GM19035 (cell line): ENCODE measurements around the gene PPP1R9B.

Source experiments
- ATAC-seq: cut with Tn5 transposase; IDR thresholded peaks from one replicate; pipeline ENCODE4 v1.9.1; 2021; ENCODE audit not compliant: unreplicated experiment

Gene PPP1R9B

DNA sequence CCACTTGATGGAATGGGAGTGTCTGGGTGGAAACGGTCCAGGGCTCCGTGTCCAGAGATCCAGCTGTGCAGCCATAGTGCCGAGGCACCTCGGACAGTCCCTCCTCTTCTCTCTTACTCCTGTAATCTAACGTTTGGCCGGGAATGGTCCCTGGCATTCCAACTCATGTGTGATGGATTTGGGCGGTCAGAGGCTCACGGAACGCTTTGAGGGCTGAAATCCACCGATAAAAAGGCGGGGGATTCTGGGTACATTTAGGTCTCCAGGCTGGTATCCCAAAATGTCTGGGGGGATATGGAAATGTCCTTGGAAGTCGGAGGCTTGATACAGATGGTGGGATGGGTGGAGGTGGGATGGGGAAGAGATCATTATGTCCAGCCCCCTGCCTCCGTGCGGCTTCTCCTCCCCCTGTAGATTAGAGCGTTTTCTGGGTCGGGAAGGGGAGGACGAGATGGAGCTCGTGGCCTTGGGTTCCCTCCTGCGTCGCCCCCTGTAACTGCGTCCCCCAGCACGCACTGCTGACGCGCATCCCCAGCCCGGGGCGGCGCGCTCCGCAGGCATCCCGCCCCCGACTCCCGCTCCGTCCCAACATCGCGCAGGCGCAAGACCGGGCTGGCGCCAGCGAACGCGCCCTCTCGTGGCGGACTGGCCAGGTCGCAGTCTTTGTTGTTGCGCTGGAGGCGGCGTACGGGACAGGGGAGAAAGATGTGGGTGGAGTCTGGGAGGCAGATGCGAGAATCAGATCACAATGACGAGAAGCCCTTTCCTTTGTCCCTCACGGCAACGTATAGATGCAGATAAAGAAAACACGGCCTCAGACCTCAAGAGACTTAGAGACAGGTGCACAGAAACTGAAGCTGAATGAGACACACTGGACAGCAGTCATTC lies 10.8 kb upstream of the PPP1R9B start:
- peak; percentile 87 for ATAC-seq

DNA sequence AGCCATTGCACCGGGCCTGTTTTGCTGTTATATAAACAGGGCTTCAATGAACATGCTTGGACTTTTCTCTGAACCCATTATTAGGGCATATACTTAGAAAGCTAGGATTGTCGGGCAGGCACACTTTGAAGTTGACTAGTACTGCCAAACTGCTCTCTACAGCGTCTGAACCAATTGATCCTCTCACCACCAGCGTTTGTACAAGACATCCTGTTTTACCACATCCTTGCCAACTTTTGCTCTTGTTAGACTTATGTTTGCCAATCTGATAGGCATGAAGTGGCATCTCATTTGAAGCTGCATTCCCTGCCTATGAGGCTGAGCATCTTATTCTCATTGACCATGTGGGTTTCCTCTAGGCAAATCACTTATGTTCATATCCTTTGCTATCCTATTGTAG lies 7.4 kb upstream of the PPP1R9B start:
- ATAC-seq, result no peak

DNA sequence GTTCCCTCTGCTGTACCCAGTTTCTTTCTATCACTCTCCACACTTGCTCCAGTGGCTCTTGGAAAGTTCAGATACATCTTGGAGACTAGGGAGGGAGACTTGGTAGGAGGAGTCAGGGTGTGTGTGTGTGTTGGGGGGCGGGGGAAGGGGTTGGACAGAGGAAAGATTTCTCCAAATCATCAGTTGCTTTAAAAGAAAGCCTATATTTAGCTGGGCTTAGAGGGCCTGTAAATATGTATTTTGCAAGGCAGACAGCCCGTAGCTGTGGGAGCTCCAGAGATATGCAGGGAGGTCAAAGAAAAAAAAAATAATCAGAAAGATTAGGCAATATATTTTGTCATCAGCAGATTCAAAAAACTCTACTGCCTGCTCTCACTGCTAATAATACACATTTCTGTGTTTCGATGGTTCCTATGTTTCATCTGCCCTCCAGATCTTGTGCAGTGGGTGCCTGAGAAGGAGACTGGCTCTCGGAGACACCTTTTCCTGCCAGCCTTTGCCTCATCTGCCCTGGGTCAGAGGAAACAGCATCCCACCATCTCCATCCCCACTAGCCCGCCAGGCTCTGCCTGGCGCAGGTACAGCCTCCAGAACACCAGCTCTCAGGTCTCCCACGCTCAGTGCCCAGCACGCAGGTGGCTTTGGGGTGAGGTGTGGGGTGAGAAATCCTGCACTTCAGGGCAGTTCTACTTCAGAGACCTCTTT lies 4.8 kb upstream of the PPP1R9B start:
- ATAC-seq, result no peak

DNA sequence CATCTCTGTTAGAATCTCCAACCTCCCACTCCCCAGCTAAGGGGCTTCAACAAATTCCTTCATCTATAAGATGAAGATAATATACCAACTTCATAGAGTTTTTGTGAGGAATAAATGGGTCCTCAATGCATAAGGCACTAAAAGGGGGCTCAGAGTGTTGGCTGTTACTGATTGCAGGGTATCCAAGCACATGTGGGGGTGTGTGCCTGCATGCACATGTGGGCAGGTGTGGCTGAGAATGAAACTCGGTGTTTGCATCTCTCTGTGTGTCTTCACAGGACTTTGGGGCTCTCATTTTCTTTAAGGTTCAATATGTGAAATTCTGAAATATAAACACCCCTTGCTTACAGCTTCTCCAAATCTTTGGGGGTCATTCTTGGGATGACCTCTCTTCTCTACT lies 4.1 kb upstream of the PPP1R9B start:
- ATAC-seq, result no peak

DNA sequence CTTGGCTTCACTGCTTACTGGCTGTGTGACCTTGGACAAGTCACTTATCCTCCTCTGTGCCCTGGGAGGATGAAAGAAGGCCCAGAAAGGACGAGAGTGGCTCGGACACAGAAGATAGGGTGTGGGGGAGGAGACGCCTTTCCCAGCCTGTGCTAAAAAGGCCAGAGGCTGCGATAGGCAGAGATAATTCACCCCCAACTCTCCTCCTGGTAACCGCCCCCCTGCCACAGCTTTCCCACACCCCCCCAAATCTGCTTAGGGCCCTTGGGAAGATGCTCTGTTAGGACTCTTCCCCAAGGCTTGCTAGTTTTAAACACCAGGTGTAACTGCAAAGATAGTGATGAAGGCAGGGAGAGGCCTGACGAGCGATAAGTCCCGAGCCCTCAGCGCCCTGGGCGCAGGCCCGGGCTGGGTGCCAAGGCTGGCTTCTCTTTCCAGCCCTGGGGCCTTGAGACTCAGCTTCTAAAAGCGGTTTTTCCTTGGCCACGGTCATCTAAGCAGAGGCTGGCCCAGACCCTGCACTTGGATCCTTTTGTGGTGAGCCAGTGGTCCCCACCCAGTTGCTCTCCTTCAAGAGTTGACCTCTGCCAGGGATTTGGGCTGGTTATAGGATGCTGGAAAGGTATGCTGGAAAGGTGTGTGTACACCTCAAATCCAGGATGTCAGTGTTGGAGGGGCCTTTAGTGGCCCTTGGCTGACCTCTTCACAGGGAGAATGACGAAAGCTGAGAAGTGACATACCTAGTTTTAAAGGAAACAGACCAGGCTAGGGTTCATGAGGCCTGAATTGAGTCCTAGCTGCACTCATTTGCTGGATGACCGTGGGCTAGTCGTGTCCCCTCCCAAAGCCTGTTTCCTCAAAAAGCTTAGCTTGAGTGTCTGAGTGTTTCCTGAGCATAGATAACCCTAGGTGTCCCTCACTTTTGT lies 3.4 kb upstream of the PPP1R9B start:
- ATAC-seq, result no peak

DNA sequence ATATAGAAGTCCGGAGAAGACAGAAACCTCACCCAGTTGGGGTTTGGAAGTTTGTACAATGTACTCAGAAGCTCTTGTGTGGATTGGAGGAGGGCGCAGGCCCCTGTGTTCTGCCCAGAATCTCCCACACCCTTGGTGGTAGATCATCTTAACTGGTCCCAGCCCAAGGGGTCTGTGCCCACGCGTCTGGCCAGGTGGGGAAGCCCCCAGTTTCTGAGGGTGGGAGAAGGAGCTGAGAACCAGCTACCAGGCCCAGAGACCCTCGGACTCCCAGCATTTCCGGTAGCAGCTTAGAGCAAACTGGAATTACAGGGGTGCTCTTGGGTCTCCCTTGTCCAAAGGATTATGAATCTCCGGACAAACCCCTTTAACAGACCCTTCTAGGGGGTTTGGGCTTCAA lies 2.3 kb upstream of the PPP1R9B start:
- ATAC-seq, result no peak

DNA sequence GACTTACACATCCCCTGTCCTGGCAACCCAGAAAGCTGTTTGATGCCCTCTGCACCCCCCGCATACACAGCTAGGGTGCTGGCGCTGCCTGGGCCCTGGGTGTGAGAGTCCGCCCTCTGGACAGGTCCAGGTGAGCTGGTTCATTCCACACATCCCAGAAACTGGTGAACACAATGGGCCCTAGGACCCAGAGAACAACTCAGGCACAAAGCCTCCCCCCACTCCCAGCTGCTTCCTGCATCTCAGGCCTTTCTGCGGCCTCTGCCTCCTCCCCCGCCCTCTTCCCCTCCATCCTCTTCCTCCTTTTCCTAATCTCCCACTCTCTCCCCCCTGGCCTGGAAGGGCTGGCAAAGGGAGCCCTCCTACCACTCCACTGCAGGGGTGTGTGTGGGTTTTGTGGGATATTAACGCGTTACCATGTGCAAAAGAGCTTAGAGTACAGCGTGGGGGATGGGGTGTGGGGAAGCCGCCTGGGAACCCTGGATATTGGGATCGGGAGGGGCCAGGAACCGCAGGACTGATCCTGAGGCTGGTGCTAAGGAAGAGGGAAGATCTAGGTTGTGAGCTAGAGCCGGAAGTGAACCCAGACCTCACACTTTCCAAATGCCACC lies 1.6 kb upstream of the PPP1R9B start:
- ATAC-seq, result no peak

DNA sequence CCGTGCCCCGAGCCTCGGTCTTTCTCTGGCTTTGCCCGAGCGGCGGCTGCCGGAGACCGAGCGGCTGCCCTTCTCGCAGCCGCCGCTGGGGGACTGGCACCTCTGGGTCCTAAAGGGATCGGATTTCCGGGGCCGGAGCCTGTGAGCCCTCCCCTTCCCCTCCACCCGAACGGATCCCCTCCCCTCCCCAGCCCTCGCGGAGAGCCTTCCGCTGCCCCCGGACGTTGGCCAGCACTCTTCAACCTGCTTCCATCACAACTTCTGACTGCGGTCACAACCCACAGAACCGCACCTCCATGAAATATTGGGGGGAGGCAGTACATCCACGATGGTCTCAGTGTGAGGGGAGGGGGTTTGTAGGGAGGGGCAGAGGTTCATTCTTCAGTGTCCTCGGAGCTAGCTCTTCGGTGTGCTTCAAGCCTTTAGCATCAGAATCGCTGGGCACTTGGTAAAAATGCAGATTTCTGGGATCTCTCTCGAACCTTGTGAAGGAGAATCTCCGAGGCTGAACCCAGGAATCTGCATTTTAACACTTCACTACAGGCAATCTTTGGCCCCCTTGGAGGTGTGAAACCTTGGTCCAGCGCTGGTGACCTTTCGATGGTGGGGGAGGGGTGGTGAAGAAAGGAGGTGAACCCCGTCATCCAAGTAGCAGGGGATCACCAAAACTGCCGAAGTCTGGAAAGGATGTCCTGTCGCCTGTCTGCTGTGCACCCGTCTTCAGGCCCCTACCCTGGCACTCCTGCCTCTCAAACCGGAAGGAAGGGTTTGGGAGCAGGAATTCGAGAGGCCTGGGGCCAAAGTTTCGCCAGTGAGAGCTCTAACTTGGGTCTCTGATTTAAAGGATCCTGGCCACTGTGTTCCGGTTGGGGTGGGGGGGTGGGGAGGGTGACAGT lies 812 bp upstream of the PPP1R9B start:
- peak; percentile 31 for ATAC-seq

DNA sequence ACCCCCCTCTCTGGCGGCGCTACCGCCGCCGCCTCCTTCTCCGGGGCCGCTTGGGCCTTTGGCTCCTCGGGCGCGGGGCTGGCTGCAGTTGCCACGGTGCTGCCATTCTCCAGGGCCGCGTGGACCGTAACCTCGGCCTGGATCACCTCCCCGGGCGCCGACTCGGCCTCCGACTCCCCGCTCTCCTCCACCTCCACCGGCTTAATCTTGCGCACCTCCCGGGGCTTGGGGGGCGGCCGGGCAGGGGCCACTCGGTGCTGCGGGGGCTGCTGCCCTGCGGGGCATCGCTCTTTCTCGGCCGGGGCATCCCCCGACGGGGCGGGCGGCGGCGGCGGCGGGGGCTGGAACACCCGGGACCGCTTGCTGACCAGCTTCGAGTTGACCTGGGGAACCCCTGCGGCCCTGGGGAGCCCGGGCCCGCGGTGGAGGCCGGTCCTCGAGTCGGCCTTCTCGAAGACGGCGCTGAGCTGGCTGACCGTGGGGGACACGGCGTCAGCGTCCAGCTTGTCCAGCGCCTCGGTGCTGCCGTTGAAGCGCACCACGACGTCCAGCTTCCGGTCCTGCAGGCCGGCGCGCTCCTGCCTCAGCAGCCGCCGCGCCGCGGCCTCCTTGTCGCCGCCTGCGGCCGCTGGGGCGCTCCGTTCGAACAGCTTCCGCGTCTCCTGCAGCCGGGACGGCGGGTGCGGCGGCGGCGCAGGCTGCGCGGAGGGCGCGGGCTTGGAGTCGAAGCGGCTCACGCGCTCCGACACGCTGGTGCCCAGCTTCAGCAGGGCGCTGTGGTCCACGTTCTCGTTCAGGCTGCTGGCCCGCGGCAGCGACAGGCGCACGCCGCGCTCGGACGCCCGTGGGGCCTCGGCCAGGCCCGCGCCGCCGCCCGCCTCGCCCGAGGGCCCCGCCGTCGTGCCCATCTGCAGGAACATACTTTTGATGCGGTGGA lies 792 bp downstream of the PPP1R9B start:
- ATAC-seq, result no peak

DNA sequence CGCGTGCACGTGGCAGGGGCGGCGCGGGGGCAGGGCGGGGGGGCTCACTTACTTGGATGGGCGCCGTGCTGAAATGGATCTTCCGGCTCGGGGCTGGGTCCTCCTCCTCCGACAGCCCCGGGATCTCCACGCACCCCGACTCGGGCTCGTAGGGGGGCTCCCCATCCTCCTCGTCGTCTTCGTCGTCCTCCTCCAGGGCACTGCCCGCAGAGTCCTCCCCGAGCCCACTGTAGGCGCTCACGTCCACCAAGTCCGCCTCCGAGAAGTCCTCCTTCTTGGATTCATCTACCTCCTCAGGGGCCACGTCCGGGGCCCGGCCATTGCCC lies 1.4 kb downstream of the PPP1R9B start:
- peak; percentile 8 for ATAC-seq

DNA sequence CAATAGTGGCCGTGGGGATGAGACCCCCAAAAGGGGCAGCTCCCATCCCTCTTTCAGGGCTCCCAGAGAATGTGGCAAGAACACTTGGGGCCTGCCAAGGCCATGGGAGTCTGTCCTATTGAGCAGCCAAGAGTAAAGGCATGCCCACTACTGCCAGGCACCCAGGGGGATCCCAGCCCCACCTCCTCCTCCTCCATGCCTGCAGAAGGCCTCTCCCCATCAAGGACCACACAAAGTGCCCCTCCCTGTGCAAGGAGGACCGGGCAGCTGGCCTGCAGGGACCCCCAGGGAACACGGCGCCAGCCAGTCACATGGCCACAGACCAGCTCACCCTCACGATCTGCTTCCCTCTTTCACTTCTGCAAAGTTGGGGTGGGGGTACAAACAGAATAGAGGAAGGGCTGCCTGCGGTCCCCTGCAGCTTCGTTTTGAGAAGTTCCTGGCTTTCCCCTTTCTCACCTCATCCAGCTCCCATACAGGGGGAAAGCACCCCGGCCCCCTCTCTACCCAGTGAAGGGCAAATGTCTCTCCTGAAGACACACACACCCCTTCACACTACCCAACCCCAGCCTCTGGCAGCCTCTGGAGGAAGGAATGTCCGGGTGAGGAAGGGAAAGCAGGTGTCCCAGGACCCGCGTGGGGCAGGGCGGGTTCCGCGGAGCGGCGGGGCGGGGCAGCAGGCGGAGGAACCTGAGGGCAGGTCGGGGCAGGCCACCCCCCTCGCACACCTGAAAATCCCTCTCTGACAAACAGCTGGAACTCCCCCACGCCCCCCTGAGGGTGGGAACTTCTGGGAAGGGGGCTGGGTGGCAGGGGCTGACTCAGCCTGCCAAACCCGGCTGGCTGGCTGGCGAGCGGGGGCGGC lies 2.0 kb downstream of the PPP1R9B start:
- ATAC-seq, result peak; percentile 37

DNA sequence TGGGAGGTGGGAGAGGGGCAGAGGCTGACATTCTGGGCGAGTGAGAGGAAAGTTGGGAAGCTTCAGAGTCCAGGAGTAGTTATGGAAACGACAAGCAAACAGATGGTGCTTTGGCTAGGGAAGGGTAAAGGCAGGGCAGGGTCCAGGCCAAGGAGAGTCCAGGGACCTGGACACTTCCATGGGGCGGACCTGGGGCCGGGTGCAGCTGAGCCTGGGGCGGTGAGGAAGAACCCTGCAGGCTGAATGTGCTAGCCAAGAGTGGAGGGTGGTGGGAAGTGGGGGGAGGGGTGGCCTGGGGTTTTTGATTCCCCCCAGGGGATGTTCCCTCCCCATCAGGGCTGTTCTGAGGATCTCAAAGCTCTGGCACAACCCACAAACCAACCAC lies 2.6 kb downstream of the PPP1R9B start:
- ATAC-seq, result no peak

DNA sequence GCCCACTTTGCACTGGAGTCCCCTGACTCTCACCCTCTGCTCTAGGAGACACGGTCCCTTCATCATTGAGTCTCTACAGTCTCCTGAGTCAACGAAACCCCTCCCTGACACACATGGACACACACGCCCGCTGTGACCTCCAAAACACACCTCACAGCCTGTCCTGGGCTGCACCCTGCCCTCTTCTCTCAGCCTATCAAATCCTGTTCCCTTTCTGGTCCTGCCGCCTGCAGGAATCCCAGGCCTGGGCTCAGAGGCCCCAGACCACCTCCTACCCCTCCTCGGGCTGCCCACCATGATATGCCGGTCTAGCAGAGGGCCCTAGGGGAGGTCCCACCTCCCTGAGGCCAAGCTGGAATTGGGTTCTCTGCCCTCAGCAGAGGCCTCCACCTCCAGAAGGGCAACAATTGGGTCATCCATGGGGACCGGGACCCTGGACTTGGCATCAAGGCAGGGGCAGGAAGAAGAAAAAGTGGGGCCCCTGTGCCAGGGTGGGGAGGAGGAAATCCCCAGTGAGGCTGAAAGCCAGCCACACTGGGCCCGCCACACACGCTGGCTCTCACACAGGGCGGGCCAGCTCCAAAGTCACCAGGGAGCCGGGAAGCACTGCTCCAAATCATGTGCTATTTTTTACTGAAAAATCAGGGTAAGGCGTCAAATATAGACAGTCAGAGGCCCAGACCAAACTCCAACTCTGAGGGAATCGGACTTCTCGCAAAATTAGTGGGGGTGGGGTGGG lies 3.4 kb downstream of the PPP1R9B start:
- ATAC-seq, result no peak

DNA sequence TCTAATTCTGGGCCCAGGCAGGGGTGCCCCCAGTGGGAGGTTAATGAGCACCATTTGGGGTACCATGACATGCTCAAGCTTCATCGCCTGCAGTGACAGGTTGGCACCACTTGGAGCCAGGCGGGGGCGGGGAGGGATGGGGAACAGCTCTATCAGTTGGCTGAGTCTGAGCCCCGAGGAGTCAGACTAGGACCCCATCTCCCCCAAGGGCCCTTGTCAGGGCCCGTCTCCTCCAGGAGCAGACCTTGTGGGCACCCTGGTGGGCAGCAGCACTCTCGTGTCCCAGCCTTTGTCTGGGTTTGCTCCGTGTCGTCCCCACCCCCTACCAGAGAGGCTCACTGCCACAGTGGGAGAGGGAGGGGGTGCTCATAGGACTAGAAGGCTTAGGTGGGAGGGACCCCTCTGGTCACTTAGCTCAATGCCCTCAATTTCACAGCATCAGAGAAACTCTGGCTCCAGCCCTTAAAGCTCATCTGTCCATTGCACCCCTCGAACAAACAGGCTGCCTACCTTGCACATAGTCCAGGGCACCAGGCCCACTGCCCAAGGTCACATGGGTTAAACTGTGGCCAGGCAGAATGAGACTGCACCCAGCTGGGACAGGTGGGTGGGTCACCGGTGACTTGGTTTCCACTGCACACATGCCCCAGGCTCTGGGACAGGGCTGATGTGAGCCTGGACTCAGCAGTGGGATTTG lies 4.1 kb downstream of the PPP1R9B start:
- ATAC-seq, result no peak

DNA sequence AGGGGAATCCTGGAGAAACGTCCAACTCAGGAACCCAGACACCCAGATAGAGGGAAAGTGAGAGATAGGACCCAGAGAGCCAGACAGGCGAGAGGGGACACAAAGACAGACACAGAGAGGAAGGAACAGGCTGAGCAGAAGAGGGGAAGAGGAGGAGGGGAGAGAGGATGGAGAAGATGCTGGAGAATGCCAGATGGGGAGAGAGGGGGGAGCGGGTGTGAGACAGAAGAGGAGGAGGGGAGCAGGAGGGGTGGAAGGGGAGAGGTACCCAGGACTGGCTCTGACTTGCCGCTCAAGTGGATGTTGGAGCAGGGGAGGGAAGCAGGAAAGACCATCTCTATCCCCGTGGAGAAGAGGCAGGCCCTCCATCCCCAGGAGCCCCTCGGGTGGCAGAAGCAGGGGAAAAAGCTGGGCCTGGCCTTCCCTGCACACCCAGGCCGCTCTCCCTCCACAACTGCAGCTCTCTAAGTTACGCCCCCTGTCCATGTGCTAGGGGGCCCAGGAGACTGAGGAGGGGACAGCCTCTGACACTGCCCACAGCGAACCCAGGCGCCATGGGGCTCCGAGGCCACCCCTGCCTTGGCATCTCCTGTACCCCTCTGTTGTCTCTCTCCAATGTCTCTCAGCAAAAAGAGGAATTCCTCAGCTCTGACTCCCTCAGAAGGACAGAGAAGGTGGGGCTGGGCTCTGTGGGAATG lies 4.8 kb downstream of the PPP1R9B start:
- ATAC-seq, result no peak

DNA sequence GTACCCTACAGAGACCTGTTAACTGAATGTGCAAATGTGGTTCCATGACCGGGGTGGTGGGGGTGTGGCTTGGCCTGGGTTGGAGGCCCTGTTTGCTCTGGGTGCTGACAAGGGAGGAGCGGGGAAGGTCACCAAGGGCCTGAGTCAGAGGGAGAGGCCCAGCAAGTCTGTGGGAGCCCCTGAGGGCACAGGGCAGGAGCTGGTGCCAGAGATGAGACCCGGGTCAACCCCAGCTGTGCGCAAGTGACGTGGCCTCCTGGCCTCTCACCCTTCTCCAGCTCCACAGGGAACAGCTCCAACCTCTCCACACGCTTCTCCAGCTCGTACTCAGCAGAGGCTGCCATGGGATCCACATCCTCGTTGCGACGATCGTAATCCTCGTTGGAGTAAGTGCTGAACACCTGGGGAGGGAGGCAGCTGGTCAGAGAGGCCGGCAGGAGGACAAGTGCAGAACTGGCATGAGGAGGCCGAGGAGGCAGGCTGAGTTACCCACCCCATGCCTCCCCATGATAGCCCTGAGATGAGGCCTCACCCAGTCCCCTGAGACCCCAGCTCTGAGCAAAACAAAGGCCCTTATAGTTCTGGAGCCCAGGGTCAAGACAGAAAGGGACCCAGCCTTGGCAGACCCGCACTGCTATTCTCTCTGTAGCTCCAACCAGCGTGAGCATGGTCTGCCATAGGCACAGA lies 5.5 kb downstream of the PPP1R9B start:
- no peak for ATAC-seq
